ENCODE results near the gene CEACAM18.

DNA sequence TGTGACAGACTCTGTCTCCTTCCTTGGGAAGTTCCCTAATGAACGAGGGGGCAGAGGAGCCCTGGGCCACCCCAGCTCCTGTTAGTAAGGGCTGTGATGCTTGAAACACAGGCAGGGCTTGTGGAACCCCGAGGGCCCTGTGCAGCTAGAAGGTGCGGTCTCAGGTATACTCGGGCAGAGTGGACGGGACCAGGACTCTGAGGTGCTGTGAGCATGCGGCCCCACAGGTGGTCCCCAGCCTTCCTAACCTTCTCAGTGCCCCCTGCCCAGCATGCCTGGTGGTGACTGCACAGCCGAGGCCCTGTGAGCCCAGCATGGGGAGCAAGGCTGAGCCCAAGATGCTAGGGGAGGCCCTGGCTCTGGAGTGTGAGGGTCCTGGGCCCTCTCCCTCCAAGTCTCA, 16.1 kb upstream of the CEACAM18 start:
- TF ChIP-seq, protein P1, sequence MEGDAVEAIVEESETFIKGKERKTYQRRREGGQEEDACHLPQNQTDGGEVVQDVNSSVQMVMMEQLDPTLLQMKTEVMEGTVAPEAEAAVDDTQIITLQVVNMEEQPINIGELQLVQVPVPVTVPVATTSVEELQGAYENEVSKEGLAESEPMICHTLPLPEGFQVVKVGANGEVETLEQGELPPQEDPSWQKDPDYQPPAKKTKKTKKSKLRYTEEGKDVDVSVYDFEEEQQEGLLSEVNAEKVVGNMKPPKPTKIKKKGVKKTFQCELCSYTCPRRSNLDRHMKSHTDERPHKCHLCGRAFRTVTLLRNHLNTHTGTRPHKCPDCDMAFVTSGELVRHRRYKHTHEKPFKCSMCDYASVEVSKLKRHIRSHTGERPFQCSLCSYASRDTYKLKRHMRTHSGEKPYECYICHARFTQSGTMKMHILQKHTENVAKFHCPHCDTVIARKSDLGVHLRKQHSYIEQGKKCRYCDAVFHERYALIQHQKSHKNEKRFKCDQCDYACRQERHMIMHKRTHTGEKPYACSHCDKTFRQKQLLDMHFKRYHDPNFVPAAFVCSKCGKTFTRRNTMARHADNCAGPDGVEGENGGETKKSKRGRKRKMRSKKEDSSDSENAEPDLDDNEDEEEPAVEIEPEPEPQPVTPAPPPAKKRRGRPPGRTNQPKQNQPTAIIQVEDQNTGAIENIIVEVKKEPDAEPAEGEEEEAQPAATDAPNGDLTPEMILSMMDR (conservative IDR thresholded peaks at IDR 0.05; ENCODE audit: low read length) = no peak
- TF ChIP-seq EZH2phosphoT487 (IDR thresholded peaks at IDR 0.05; ENCODE audit: borderline replicate concordance) = no peak

Measured in Loucy (cell line).